GM12878 (cell line): Measurements from ENCODE around the gene FOXD2.

Experiments
- EZH2 ChIP-seq: IDR thresholded peaks from 2 replicates; pipeline ENCODE4 v1.6.1; 2012; ENCODE audit warnings: low read depth, mild to moderate bottlenecking, control low read depth, inconsistent platforms, low read length, borderline replicate concordance; ENCODE audit not compliant: control insufficient read depth
- FOXM1 ChIP-seq: IDR thresholded peaks from 2 replicates; pipeline ENCODE4 v1.6.1; 2012; ENCODE audit warnings: low read depth, mild to moderate bottlenecking, inconsistent platforms, low read length, moderate library complexity
- JUNB ChIP-seq: IDR thresholded peaks from 2 replicates; pipeline ENCODE4 v1.6.1; 2016; ENCODE audit warnings: antibody characterized with exemption, mild to moderate bottlenecking
- NR2C2 ChIP-seq: IDR thresholded peaks from 2 replicates; pipeline ENCODE4 v1.6.1; 2011; ENCODE audit warnings: borderline replicate concordance, low read depth; ENCODE audit not compliant: control insufficient read depth, insufficient read length
- POLR2AphosphoS5 ChIP-seq: IDR thresholded peaks from 2 replicates; pipeline ENCODE4 v1.6.1; 2011; ENCODE audit warnings: mild to moderate bottlenecking, low read length, inconsistent platforms
- RAD51 ChIP-seq: fragments of 450-650 bp; IDR thresholded peaks from 2 replicates; pipeline ENCODE4 v1.6.1; 2016; ENCODE audit warnings: moderate library complexity, mild to moderate bottlenecking, inconsistent platforms
- RFX5 ChIP-seq: IDR thresholded peaks from 2 replicates; pipeline ENCODE4 v1.6.1; 2011; ENCODE audit warnings: low read depth, low read length, improper control_type of control experiment
- SMC3 ChIP-seq: IDR thresholded peaks from 2 replicates; pipeline ENCODE4 v1.6.1; 2011; ENCODE audit warnings: low read length, improper control_type of control experiment, borderline replicate concordance
- TF ChIP-seq, protein P1 (sequence below), 3 experiments: IDR thresholded peaks in 2 of 3; conservative IDR thresholded peaks in 1 of 3; 2 replicates each; pipeline ENCODE4 v1.5.1; 2011; ENCODE audit warnings: low read depth in 3 of 3, low read length in 3 of 3, mild to moderate bottlenecking in 3 of 3, control low read depth in 2 of 3, moderate library complexity in 2 of 3, inconsistent platforms in 1 of 3, mixed read lengths in 1 of 3; ENCODE audit not compliant: control insufficient read depth in 2 of 3, insufficient read depth in 1 of 3; ENCODE audit errors: extremely low read depth in 1 of 3

- TF ChIP-seq JUNB (no peak), RAD51 (no peak), EZH2 (no peak), NR2C2 (no peak), POLR2AphosphoS5 (no peak), RFX5 (no peak), SMC3 (no peak), FOXM1 (no peak)
- TF ChIP-seq, protein P1, sequence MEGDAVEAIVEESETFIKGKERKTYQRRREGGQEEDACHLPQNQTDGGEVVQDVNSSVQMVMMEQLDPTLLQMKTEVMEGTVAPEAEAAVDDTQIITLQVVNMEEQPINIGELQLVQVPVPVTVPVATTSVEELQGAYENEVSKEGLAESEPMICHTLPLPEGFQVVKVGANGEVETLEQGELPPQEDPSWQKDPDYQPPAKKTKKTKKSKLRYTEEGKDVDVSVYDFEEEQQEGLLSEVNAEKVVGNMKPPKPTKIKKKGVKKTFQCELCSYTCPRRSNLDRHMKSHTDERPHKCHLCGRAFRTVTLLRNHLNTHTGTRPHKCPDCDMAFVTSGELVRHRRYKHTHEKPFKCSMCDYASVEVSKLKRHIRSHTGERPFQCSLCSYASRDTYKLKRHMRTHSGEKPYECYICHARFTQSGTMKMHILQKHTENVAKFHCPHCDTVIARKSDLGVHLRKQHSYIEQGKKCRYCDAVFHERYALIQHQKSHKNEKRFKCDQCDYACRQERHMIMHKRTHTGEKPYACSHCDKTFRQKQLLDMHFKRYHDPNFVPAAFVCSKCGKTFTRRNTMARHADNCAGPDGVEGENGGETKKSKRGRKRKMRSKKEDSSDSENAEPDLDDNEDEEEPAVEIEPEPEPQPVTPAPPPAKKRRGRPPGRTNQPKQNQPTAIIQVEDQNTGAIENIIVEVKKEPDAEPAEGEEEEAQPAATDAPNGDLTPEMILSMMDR (IDR thresholded peaks at IDR 0.05 in 2 of 3, conservative IDR thresholded peaks at IDR 0.05 in 1 of 3; ENCODE audit: control insufficient read depth in 2 of 3, extremely low read depth in 1 of 3, insufficient read depth in 1 of 3, low read depth in 3 of 3, low read length in 3 of 3): no peak
These were observed 5.9 kb downstream of the FOXD2 start for GRCh38 chr1:47443530-47444296.
